HTR-8/SVneo (cell line): ENCODE measurements around the gene PCNX1.
"Not testable (repeated sequence)": the region's sequence is repeated elsewhere in the genome, so short reads cannot be mapped to it uniquely, and the experiment has no call there.

ENCODE experiments used
- DNase-seq: peaks from one replicate; pipeline ENCODE4 v3.0.0; 2011; ENCODE audit warnings: low spot score, mixed read lengths; ENCODE audit not compliant: insufficient read length
- FAIRE-seq: peaks from 2 replicates; lab custom pipeline; 2011; peaks lifted over from hg19 to GRCh38; lab: Jason Lieb, UNC

The PCNX1 gene

DNA sequence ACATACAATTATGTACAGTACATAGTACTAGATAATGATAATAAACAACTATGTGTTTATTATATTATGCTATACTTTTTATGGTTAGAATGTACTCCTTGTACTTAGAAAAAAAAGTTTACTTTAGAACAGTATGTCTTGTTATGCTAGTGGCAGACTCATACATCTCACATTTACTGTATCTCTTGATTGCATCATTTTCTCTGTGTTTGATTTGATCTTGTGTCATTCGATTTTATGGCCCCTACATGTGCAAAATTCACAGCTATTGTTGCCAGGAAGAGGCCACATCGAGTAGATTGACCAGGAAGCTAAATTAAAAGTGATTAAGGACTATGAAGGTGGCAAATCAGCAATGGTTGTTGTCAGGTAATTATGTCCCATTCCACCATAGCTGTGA, 153.0 kb downstream of the PCNX1 start:
- FAIRE-seq (peak; percentile 93), DNase-seq (no peak)

DNA sequence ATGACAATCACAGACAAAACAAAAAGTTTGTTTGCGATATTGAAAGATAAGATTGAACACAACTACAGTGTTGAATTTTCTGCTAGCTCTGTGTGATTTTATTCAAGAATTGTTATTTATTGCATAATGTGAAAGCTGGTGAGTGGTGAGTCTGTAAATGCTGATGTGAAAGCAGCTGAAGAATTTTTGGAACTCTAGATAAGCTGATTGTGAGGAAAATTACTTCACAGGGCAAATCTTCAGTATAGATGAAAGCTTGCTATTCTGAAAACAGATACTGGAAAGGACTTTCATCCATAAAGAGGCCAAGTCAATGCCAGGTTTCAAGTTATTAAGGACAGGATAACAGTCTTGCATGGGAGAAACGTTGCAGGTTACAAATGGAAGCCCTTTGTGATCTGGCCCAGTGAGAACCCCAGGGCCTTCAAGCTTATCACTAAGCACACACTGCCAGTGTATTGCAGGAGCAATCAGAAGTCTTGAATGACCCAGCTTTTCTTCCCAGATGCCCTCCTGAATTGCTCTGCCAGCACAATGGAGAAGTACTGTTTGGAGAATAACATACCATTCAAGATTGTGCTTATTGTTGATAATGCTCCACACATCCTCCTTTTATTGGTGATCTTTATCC, 153.7 kb downstream of the PCNX1 start:
- DNase-seq (no peak), FAIRE-seq (no peak)

GRCh38 chr14:71061458-71061857, 154.2 kb downstream of the PCNX1 start:
- no peak for DNase-seq

GRCh38 chr14:71062581-71063303, 155.5 kb downstream of the PCNX1 start:
- FAIRE-seq (peak; percentile 91), DNase-seq (no peak)

More at GRCh38 chr14:71061458-71061857, 154.2 kb downstream of the PCNX1 start:
- peak; percentile 96 for FAIRE-seq

DNA sequence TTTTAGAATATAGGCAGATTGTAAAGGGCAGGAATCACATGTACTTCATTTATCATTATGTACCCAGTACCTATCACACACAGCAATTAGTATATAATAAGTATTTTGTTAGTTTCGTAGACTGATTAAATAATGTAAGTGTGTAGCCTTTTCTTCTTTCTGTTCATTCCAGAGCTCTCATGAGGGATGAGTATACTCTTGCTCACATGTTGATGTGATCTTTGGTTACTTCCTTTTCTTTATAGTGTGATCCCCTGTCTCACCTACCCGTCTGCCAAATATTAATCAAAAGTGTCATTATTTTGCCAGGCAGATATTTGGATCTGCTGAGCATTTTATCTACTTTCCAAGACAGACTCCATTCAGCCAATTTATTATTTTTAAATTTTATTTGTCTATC, 156.1 kb downstream of the PCNX1 start:
- FAIRE-seq (no peak), DNase-seq (no peak)

DNA sequence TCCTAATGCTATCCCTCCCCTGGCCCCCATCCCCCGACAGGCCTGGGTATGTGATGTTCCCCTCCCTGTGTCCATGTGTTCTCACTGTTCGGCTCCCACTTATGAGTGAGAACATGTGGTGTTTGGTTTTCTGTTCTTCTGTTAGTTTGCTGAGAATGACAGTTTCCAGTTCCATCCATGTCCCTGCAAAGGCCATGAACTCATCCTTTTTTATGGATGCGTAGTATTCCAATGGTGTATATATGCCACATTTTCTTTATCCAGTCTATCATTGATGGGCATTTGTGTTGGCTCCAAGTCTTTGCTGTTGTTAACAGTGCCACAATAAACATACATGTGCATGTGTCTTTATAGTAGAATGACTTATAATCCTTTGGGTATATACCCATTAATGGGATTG, 157.5 kb downstream of the PCNX1 start:
- not testable (repeated sequence) for FAIRE-seq, DNase-seq

GRCh38 chr14:71070169-71070568, 162.9 kb downstream of the PCNX1 start:
- FAIRE-seq (peak; percentile 96), DNase-seq (peak; percentile 39)

GRCh38 chr14:71071042-71071441, 163.8 kb downstream of the PCNX1 start:
- no peak for DNase-seq
- FAIRE-seq, result peak; percentile 98

- DNase-seq, result no peak
- peak; percentile 70 for FAIRE-seq
Observed at GRCh38 chr14:71076462-71077092, 169.3 kb downstream of the PCNX1 start.

DNA sequence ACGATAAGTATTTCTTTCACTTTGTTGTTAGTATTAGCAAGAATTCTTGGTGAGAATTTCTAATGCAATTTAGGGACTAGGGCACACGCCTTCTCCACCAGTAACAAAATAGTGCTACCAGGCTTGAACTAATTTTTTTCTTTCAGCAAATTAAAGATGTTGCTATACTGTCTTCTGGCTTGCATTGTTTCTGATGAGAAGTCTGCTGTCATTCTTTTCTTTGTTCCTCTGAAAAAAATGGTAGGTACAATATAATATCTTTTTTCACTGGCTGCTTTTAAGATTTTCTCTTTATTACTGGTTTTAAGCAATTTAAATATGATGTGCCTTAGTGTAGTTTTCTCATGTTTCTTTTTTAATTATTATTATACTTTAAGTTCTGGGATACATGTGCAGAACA, 171.2 kb downstream of the PCNX1 start:
- DNase-seq (no peak), FAIRE-seq (no peak)

GRCh38 chr14:71086567-71086966, 179.3 kb downstream of the PCNX1 start:
- DNase-seq, result no peak
- no peak for FAIRE-seq

DNA sequence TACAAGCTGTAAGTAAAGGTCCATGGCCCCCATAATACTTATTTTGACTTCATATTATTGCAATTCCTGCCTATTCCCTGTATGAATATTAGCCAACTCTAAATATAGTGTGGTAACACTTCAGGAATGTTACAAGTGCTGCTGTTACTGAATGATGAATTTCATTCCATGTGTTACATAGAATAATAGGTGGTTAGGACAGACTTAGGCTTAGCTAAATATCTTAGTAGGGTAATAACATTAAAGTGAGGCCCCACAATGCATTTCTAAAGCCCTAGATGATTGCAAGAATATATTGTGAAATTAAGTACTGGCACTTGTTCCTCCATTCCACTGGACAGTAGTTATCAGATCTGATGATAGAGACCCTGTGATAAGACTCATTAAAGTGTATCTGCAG, 182.7 kb downstream of the PCNX1 start:
- DNase-seq (no peak), FAIRE-seq (peak; percentile 80)

- no peak for DNase-seq
Observed at GRCh38 chr14:71094722-71095121, 187.5 kb downstream of the PCNX1 start.

DNA sequence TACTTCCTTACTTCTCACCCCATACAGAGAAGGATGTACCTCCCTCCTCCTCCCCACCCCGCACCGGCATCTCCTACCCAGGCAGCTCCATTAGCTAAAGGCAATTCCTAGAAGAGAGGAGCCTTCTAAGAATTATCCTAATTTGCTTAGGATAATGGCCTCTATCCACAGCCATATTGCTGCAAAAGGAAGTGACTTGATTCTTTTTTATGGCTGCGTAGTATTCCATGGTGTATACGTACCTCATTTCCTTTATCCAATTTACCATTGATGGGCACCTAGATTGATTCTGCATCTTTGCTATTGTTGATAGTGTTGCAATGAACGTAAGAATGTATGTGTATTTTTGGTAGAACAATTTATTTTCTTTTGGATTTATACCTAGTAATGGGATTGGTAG, 189.7 kb downstream of the PCNX1 start:
- FAIRE-seq (peak; percentile 76), DNase-seq (no peak)

More at GRCh38 chr14:71094722-71095121, 187.5 kb downstream of the PCNX1 start:
- peak; percentile 94 for FAIRE-seq

DNA sequence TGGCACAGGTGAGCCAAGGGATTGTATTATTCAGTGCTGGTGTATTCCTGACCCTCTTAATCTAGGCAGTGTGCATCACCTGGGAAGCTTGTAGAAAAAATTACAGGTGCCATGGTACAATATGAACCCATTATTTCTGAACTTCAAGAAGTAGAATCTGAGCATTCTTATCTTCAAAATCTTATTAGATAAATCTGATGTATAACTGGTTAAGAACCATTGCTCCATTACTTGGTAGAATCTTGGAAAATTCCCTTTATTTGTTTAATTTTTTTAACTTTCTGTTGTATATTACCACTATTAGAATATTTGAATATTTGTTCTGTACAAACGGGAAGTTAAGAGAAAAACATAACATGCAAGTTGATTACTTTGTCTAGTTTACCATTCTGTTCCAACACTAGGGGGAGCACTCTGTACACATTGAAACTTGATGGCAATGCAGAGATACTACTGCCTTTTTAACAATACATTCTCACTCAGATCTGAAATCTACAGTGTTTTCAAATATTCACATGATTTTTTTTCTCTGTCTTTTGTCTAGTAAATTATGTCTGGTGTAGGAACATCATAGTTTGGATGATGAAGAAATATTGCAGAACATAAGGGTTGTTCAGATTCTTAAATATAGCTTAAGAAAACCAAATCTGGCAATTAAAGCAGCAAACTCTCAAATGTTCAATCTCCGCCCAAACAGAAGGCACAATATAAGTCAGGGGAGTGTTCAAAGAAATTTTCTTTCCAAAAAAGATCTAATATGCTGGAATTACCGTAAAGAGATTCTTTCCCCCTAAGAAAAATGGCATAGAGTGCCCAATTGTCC, 196.6 kb downstream of the PCNX1 start:
- FAIRE-seq, result peak; percentile 94
- peak; percentile 92 for DNase-seq

DNA sequence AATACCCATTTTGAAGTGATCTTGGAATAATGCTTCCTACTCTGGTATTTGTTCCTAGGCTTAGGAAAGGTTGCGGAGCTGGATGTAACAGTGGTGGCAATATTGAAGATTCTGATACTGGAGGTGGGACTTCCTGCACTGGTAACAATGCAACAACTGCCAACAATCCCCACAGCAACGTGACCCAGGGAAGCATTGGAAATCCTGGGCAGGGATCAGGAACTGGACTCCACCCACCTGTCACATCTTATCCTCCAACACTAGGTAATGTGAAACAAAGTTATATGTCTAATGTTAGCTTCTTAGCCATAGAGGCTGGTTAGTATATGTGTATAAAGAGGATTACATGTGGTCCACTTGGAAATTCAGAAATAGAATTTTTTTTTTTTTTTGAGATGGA, 197.9 kb downstream of the PCNX1 start:
- FAIRE-seq (peak; percentile 76), DNase-seq (no peak)

DNA sequence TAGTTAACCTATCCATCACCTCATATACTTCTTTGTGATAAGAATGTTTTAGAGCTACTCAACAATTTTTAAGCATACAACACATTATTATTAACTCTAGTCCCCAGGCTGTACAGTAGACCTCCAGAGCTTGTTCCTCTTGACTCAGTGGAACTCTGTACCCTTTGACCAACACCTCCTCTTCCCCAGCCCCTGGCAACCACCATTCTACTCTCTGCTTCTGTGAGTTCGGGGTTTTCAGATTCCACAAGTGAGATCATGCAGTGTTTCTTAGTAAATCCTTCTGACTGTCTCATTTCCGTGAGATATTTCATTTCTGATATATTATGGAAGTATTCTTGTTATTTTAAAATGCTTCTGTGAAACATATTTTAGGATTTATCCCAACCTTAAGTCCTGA, 200.7 kb downstream of the PCNX1 start:
- FAIRE-seq (peak; percentile 72), DNase-seq (no peak)

GRCh38 chr14:71108398-71109119, 201.3 kb downstream of the PCNX1 start:
- DNase-seq (no peak), FAIRE-seq (peak; percentile 95)

GRCh38 chr14:71113376-71113775, 206.1 kb downstream of the PCNX1 start:
- DNase-seq (no peak), FAIRE-seq (no peak)

GRCh38 chr14:71114565-71114964, 207.3 kb downstream of the PCNX1 start:
- peak; percentile 63 for FAIRE-seq
- DNase-seq, result no peak
